ENCODE results near the gene PKIG. TPM values are rescaled to one million over a fixed set of nuclear protein-coding genes. Genes with fewer than 3 reads are reported as not detected.

The PKIG gene
- total and polyA plus RNA-seq, 10 of the 15 experiments (the other 5 are each of a cell fraction or from before 2014, with no cell fraction given), result 5.7 to 82.3 (median 39.7) TPM

DNA sequence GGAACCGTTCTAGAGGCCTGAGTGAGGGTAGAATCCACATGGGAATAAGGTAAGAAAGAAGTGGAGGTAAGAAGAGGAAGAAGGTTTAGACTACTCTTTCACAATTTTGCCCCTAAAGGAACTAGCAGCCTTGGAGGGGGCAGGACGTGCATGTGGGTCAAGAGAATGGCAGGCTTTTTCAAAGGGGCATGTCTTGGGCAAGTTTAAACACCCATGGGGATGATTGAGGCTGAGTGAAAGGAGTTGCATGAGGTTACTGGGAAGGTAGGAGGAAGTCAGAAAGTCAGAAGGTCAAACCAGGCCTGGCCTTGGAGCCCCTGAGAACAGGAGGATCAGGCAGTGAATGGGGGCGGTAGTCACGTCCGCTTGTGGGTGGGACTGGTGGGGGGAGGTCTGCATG is 58.9 kb downstream of the PKIG start:
- intact Hi-C loops (cut with micrococcal nuclease; ENCODE audit: unreplicated experiment) (no loop called here), in situ Hi-C loops (cut with MboI) (no loop called here)
- SMC1A ChIA-PET (ENCODE audit: uncharacterized antibody, unreplicated experiment), result interaction anchor here (1.6 to 6.9 kb wide), 4 partner anchors 11 to 65 kb away, joined by 7 to 71 read pairs (median 16); partner anchors contain the start of gene ADA
- ATAC-seq, result no peak
- TF ChIP-seq, protein P1, sequence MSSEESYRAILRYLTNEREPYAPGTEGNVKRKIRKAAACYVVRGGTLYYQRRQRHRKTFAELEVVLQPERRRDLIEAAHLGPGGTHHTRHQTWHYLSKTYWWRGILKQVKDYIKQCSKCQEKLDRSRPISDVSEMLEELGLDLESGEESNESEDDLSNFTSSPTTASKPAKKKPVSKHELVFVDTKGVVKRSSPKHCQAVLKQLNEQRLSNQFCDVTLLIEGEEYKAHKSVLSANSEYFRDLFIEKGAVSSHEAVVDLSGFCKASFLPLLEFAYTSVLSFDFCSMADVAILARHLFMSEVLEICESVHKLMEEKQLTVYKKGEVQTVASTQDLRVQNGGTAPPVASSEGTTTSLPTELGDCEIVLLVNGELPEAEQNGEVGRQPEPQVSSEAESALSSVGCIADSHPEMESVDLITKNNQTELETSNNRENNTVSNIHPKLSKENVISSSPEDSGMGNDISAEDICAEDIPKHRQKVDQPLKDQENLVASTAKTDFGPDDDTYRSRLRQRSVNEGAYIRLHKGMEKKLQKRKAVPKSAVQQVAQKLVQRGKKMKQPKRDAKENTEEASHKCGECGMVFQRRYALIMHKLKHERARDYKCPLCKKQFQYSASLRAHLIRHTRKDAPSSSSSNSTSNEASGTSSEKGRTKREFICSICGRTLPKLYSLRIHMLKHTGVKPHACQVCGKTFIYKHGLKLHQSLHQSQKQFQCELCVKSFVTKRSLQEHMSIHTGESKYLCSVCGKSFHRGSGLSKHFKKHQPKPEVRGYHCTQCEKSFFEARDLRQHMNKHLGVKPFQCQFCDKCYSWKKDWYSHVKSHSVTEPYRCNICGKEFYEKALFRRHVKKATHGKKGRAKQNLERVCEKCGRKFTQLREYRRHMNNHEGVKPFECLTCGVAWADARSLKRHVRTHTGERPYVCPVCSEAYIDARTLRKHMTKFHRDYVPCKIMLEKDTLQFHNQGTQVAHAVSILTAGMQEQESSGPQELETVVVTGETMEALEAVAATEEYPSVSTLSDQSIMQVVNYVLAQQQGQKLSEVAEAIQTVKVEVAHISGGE (CRISPR knock-in tag; IDR thresholded peaks at IDR 0.05), result no peak
- TF ChIP-seq POLR2AphosphoS5 (IDR thresholded peaks at IDR 0.05; ENCODE audit: low read length) (no peak), NR2F1 (conservative IDR thresholded peaks at IDR 0.05) (peak; percentile 31; the same call in 1 of the 2 replicates), HDAC6 (IDR thresholded peaks at IDR 0.05; ENCODE audit: unreplicated experiment) (no peak)
- TF ChIP-seq, protein P2, sequence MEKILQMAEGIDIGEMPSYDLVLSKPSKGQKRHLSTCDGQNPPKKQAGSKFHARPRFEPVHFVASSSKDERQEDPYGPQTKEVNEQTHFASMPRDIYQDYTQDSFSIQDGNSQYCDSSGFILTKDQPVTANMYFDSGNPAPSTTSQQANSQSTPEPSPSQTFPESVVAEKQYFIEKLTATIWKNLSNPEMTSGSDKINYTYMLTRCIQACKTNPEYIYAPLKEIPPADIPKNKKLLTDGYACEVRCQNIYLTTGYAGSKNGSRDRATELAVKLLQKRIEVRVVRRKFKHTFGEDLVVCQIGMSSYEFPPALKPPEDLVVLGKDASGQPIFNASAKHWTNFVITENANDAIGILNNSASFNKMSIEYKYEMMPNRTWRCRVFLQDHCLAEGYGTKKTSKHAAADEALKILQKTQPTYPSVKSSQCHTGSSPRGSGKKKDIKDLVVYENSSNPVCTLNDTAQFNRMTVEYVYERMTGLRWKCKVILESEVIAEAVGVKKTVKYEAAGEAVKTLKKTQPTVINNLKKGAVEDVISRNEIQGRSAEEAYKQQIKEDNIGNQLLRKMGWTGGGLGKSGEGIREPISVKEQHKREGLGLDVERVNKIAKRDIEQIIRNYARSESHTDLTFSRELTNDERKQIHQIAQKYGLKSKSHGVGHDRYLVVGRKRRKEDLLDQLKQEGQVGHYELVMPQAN (conservative IDR thresholded peaks at IDR 0.05), result no peak
- Histone ChIP-seq H3K4me2 (ENCODE audit: control insufficient read depth, insufficient read depth) (no peak overlapping the region), H3K9ac (ENCODE audit: control insufficient read depth, insufficient read depth, low read length) (no peak overlapping the region), H3K27me3 (replicated peaks in 1 of 2; ENCODE audit: control insufficient read depth in 2 of 2, insufficient read depth in 2 of 2, low read length in 1 of 2) (no peaks in the 10 kb centered on the region), H2AFZ (ENCODE audit: control insufficient read depth, low read depth, low read length) (peak overlapping the region; percentile 28; the same call in 1 of the 2 replicates), H3K27ac (ENCODE audit: control insufficient read depth, insufficient read depth) (peak overlapping the region; percentile 99), H4K20me1 (ENCODE audit: control insufficient read depth, insufficient read depth) (no peaks in the 10 kb centered on the region), H3K79me2 (ENCODE audit: control insufficient read depth, insufficient read depth, low read length) (peaks cover 40% of the 10 kb centered on the region), H3K9me3 (replicated peaks; ENCODE audit: control insufficient read depth, insufficient read depth, low read length) (peaks cover 3% of the 10 kb centered on the region; the same call in 2 of the 3 replicates), H3K4me1 (ENCODE audit: control insufficient read depth, insufficient read depth, low read length) (peaks cover 58% of the 10 kb centered on the region), H3K36me3 (ENCODE audit: control insufficient read depth in 2 of 2, insufficient read depth in 2 of 2, low read length in 1 of 2) (peaks cover 0 to 7% of the 10 kb centered on the region in 2 experiments; a peak in 3 of 4 replicates), H3K4me3 (no peak overlapping the region)
- CTCF ChIA-PET, result interaction anchor here (1.5 to 2.8 kb wide), 4 partner anchors 23 to 43 kb away, joined by 3 to 34 read pairs (median 9); no protein-coding TSS in a partner anchor
- DNase-seq (ENCODE audit: low read depth, low spot score), result no peak
- WGBS (ENCODE audit: insufficient coverage, insufficient replicate concordance, low lambda C conversion rate, missing lambda C conversion rate), result 77% methylated on average over 5 of the region's 5 CpGs
- no peak for FAIRE-seq
- no TSS peak for BruUV-seq (replicated peaks)
- RAD21 ChIA-PET (ENCODE audit: unreplicated experiment), result interaction anchor here (0.8 to 3.5 kb wide), 5 partner anchors 23 to 58 kb away, joined by 4 to 14 read pairs (median 6); partner anchors contain the start of gene PKIG
- POLR2A ChIA-PET, result interaction anchor here (0.8 to 2.4 kb wide), 3 partner anchors 9 to 54 kb away, joined by 3 to 18 read pairs (median 5); partner anchors contain the start of gene ADA
